AG09309 (cell line): ENCODE data around the gene SLX9.

ENCODE experiments used
- DNase-seq: peaks from one replicate; pipeline ENCODE4 v3.0.0-alpha.2; 2010; ENCODE audit warnings: low read depth
- H3K4me3 ChIP-seq: 2 replicates; pipeline ENCODE4 v1.5.1; 2011; ENCODE audit warnings: mild to moderate bottlenecking, low read depth, low read length, moderate library complexity; ENCODE audit not compliant: control insufficient read depth
- TF ChIP-seq, protein P1 (sequence below): IDR thresholded peaks from 2 replicates; pipeline ENCODE4 v1.5.1; 2011; ENCODE audit warnings: mild to moderate bottlenecking, low read depth, low read length, inconsistent platforms; ENCODE audit not compliant: insufficient read depth, control insufficient read depth; ENCODE audit errors: missing control alignments

The SLX9 gene

DNA sequence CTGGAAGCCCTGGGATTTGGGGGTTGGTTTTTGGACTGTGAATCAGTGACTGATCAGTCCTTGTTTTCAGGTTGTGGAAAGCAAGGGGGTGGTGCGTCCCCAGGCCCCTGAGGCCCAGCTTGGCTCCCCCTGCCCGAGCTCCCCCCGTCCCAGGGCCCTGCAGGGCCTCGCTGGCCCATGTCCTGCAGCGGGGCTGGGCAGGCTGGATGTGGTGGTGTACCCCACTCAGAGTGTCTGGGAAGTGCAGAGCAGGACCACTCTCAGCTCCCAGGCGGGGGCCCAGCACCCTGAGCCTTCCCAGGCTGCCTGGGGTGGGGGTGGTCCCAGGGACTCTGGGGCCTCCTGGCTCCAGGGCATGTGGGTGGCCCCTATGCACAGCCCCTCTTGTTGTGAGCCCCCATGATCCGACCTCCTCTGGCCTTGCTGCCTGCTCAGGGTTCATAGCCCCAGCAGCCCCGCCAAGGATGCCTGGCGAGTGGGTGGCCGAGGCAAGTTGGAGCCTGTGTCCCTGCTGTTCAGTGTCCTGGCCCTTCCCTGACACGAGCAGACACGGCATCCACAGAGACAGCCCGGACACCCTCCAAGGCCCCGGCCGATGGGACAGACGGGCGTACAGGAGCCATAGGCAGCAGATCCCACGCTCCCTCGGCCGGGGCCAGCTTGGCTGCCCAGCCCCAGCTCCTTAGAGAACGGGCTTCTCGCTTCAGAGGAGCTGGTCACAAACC, 37.9 kb downstream of the SLX9 start:
- no peak for DNase-seq
- TF ChIP-seq, protein P1, sequence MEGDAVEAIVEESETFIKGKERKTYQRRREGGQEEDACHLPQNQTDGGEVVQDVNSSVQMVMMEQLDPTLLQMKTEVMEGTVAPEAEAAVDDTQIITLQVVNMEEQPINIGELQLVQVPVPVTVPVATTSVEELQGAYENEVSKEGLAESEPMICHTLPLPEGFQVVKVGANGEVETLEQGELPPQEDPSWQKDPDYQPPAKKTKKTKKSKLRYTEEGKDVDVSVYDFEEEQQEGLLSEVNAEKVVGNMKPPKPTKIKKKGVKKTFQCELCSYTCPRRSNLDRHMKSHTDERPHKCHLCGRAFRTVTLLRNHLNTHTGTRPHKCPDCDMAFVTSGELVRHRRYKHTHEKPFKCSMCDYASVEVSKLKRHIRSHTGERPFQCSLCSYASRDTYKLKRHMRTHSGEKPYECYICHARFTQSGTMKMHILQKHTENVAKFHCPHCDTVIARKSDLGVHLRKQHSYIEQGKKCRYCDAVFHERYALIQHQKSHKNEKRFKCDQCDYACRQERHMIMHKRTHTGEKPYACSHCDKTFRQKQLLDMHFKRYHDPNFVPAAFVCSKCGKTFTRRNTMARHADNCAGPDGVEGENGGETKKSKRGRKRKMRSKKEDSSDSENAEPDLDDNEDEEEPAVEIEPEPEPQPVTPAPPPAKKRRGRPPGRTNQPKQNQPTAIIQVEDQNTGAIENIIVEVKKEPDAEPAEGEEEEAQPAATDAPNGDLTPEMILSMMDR, result no peak
- no peak overlapping the region for H3K4me3 ChIP-seq

DNA sequence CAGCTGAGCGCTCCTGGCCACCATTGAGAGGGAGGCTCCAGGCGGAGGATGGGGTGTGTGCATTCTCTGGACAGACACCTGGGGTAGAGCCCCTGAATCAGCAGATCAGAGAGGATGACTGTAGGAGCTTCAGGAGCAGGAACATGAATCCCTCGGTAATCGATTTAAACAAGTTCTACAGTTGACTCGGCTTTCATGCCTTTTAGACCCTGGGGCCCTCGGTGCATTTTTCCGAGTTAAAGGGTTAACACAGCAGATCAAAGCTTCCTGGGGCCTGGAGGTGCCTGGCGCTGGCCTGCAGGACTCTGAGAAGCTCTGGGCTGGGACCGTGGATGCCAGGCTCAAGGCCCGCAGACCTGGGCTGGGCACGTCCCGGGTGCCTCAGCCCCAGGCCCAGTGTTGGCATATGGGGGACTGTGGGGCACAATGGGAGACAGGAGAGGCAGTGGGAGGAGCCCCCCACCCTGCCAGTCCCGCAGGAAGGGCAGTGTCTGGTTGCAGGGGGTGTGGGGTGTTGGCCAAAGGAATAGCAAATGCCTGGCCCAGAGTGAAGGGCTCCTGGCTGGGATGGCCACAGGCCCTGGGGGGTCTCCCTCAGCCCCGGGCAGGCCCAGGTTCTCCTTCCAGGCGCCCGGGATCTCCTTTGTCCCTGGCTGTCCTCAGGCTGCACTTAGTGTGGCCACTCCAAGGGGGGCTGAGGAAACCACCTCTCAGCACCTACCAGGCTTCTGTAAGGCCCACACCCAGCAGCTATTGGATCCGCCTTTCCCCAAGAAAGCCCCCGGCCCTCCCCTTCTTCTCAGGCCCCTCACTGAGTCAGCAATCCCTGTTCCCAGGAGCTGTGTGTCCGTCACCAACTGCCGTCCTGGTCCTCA, 40.1 kb downstream of the SLX9 start:
- TF ChIP-seq, protein P1, result no peak
- no peak for DNase-seq
- H3K4me3 ChIP-seq, result no peak overlapping the region

DNA sequence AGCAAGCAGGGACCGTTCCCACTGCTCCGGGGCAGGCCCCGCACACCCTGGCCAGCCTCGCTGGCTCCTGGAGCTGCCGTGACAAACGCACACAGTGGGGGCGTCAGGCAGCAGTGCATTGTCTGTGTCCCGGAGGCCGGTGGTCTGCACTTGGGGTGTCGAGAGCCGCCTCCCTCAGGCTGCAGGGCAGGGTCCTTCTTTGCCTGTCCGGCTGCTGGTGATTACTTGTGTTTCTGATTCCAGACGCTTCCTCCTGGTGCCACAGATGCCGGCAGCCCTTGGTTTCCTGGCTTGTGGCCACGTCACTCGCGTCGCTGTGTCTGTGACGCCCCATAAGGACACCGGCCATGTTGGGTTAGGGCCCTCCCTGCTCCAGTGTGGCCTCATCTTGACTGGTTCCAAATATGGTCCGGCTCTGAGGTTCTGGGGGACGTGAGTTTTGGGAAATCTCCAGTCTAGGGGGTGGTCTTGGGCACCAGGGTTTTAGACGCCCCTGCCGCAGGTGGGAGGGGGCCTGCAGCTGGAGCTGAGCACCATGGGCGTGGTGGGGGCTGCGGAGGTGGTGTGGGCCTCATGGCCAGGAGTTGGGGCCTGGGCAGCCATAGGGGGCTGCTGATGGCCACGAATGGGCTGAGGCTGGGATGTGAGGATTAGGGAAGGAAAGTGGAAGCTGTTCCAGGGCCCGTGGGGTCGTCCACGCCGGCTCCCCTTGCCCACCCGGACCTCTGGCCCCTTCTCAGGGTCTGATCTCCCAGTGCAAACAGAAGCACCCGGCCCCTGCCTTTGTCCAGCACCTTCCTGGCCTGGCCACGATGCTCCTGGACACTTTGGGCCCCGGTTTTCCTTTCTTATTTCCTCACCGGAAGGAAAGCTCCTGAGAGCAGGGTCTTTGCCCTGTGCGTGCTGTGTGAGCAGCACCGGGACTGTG, 41.0 kb downstream of the SLX9 start:
- TF ChIP-seq, protein P1, result no peak
- DNase-seq, result no peak
- no peak overlapping the region for H3K4me3 ChIP-seq

DNA sequence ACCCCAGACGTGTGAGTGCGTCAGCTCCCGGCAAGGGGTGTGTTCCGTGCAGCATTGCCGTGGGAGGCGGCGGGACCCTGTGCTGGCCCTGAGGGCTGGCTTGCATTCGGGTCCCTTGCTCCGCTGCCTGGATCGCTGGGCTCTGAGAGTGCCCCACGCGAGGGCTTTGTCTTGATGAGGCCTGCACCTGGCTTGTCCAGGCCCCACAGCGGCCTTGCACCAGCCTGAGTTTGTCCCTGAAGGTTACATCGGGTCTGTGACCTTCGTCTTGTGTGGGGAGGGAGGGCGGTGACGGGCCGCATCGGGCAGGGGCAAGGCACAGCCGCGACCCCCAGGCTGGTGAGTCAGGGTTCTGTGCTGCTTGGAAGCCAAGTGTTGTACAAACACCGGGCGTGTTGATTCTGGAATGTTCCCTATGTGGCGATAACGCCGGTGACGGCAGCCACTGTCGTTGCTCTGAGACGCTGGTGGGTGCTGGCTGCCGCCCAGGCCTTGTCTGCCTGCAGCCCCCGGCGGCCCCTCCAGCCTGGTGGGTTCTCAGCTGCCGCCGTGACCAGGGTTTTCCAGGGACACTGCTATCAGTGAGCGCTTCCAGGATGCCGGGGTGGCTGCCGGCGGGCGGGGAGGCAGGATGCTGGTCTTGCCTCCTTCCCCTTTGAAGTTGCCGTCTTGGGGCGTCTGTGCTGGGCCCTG, 42.9 kb downstream of the SLX9 start:
- TF ChIP-seq, protein P1, result no peak
- DNase-seq, result no peak
- H3K4me3 ChIP-seq, result no peak overlapping the region

DNA sequence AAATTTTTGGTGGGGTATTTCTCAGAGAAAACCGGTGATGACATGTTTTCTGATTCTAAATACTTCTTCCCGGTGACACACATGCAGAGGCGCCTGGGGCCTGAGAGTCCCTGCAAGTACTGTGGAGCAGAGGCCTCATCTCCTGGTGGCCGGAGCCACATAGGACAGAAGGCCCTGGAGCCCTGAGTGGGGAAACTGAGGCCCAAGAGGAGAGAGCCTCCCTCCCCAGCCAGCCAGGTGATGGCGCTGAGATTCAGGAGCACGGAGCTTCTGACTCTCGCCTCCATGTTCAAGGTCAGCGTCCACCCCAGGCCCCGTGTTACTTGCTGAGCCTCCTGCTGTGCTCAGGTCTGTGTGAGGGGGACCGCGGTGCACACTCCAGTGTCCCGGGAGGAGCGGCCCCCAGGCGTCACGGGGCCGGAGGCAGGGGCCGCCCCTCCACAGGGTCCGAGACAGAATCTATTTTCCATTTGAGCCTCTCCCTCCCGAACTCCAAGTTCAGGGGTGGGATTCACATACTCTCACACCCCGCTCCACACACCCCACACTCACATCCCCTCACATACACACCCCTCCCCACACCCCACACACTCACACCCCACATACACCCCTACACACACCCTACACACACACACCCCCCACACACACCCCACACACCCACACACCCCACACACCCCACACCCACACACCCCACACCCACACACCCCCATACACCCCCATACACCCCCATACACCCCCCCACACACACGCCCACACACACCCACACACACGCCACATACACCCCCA, 43.8 kb downstream of the SLX9 start:
- TF ChIP-seq, protein P1, result no peak
- no peak for DNase-seq
- H3K4me3 ChIP-seq, result no peak overlapping the region
